ENCODE measurements around the gene NAALADL2.

The NAALADL2 gene
- 0 to 0.11 (median 0.03) reads per million in 9 experiments for total RNA-seq

- H3K27ac Mint-ChIP-seq: no peak within 1 kb of the TSS
- DNase-seq (no peak), ATAC-seq (replicated peaks) (no peak)
- H3K4me1 Mint-ChIP-seq (ENCODE audit: low read depth in 2 of 2): no peaks in the 10 kb centered on the region
- no peaks in the 10 kb centered on the region for H3K36me3 Mint-ChIP-seq (ENCODE audit: insufficient read depth)
- H3K27me3 Mint-ChIP-seq: no peaks in the 10 kb centered on the region
- H3K9me3 Mint-ChIP-seq: peaks cover 0 to 9% of the 10 kb centered on the region in 2 donors
- no peak within 1 kb of the TSS for H3K4me3 Mint-ChIP-seq
These were observed at the start of gene NAALADL2 for GRCh38 chr3:174859114-174859735. Gene NAALADL2 (plus strand): TSS chr3:174859334.

GRCh38 chr3:174810254-174810653 lies 48.9 kb upstream of the NAALADL2 start:
- Mint-ChIP-seq H3K36me3 (ENCODE audit: insufficient read depth) (peaks cover 2% of the 10 kb centered on the region), H3K9me3 (peaks cover 6 to 14% of the 10 kb centered on the region in 2 donors), H3K4me3 (no peak overlapping the region), H3K27ac (no peak overlapping the region), H3K27me3 (no peaks in the 10 kb centered on the region), H3K4me1 (ENCODE audit: low read depth in 2 of 2) (no peaks in the 10 kb centered on the region)
- ATAC-seq (replicated peaks) (no peak), DNase-seq (no peak)

GRCh38 chr3:174812172-174812862 lies 46.8 kb upstream of the NAALADL2 start:
- no peak for DNase-seq
- no peak overlapping the region for H3K4me3 Mint-ChIP-seq
- no peaks in the 10 kb centered on the region for H3K4me1 Mint-ChIP-seq (ENCODE audit: low read depth in 2 of 2)
- H3K27me3 Mint-ChIP-seq: no peaks in the 10 kb centered on the region
- no peak overlapping the region for H3K27ac Mint-ChIP-seq
- H3K9me3 Mint-ChIP-seq: peaks cover 9 to 14% of the 10 kb centered on the region in 2 donors
- ATAC-seq (replicated peaks): no peak
- peaks cover 2% of the 10 kb centered on the region for H3K36me3 Mint-ChIP-seq (ENCODE audit: insufficient read depth)

- Mint-ChIP-seq H3K4me1 (ENCODE audit: low read depth in 2 of 2) (no peaks in the 10 kb centered on the region), H3K36me3 (ENCODE audit: insufficient read depth) (no peaks in the 10 kb centered on the region), H3K27me3 (no peaks in the 10 kb centered on the region), H3K27ac (no peak overlapping the region), H3K9me3 (peaks cover 2 to 6% of the 10 kb centered on the region in 2 donors), H3K4me3 (no peak overlapping the region)
- no peak for ATAC-seq (replicated peaks)
- DNase-seq: no peak
These were observed 43.4 kb upstream of the NAALADL2 start for GRCh38 chr3:174815750-174816149.

GRCh38 chr3:174820885-174821284 lies 38.2 kb upstream of the NAALADL2 start:
- H3K27ac Mint-ChIP-seq: no peak overlapping the region
- H3K9me3 Mint-ChIP-seq: peaks cover 6 to 8% of the 10 kb centered on the region in 2 donors
- no peak for DNase-seq
- H3K4me1 Mint-ChIP-seq (ENCODE audit: low read depth in 2 of 2): no peaks in the 10 kb centered on the region
- ATAC-seq (replicated peaks): no peak
- H3K4me3 Mint-ChIP-seq: no peak overlapping the region
- H3K27me3 Mint-ChIP-seq: no peaks in the 10 kb centered on the region
- no peaks in the 10 kb centered on the region for H3K36me3 Mint-ChIP-seq (ENCODE audit: insufficient read depth)

GRCh38 chr3:174821477-174821876 lies 37.7 kb upstream of the NAALADL2 start:
- Mint-ChIP-seq H3K9me3 (peaks cover 6 to 8% of the 10 kb centered on the region in 2 donors), H3K27ac (no peak overlapping the region), H3K27me3 (no peaks in the 10 kb centered on the region), H3K4me3 (no peak overlapping the region), H3K36me3 (ENCODE audit: insufficient read depth) (no peaks in the 10 kb centered on the region), H3K4me1 (ENCODE audit: low read depth in 2 of 2) (no peaks in the 10 kb centered on the region)
- ATAC-seq (replicated peaks) (no peak), DNase-seq (no peak)

GRCh38 chr3:174822320-174822719 lies 36.8 kb upstream of the NAALADL2 start:
- DNase-seq: no peak
- ATAC-seq (replicated peaks): no peak
- H3K36me3 Mint-ChIP-seq (ENCODE audit: insufficient read depth): no peaks in the 10 kb centered on the region
- no peak overlapping the region for H3K27ac Mint-ChIP-seq
- H3K27me3 Mint-ChIP-seq: no peaks in the 10 kb centered on the region
- no peaks in the 10 kb centered on the region for H3K4me1 Mint-ChIP-seq (ENCODE audit: low read depth in 2 of 2)
- H3K9me3 Mint-ChIP-seq: peaks cover 6 to 8% of the 10 kb centered on the region in 2 donors
- no peak overlapping the region for H3K4me3 Mint-ChIP-seq

GRCh38 chr3:174826069-174826468 lies 33.1 kb upstream of the NAALADL2 start:
- H3K9me3 Mint-ChIP-seq: peaks cover 10 to 15% of the 10 kb centered on the region in 2 donors
- H3K36me3 Mint-ChIP-seq (ENCODE audit: insufficient read depth): no peaks in the 10 kb centered on the region
- DNase-seq (no peak), ATAC-seq (replicated peaks) (no peak)
- no peaks in the 10 kb centered on the region for H3K4me1 Mint-ChIP-seq (ENCODE audit: low read depth in 2 of 2)
- no peak overlapping the region for H3K4me3 Mint-ChIP-seq
- H3K27me3 Mint-ChIP-seq: no peaks in the 10 kb centered on the region
- no peak overlapping the region for H3K27ac Mint-ChIP-seq

- Mint-ChIP-seq H3K36me3 (ENCODE audit: insufficient read depth) (no peaks in the 10 kb centered on the region), H3K4me1 (ENCODE audit: low read depth in 2 of 2) (no peaks in the 10 kb centered on the region), H3K27ac (no peak overlapping the region), H3K4me3 (no peak overlapping the region), H3K9me3 (peaks cover 7% of the 10 kb centered on the region in 2 donors), H3K27me3 (no peaks in the 10 kb centered on the region)
- DNase-seq: no peak
- no peak for ATAC-seq (replicated peaks)
These were observed 14.4 kb upstream of the NAALADL2 start for GRCh38 chr3:174844746-174845145.

- Mint-ChIP-seq H3K36me3 (ENCODE audit: insufficient read depth) (no peaks in the 10 kb centered on the region), H3K9me3 (peaks cover 7 to 10% of the 10 kb centered on the region in 2 donors), H3K27me3 (no peaks in the 10 kb centered on the region), H3K27ac (no peak overlapping the region), H3K4me3 (no peak overlapping the region), H3K4me1 (ENCODE audit: low read depth in 2 of 2) (no peaks in the 10 kb centered on the region)
- ATAC-seq (replicated peaks) (no peak), DNase-seq (no peak)
These were observed 13.1 kb upstream of the NAALADL2 start for GRCh38 chr3:174846055-174846454.

GRCh38 chr3:174854987-174855386 lies 4.1 kb upstream of the NAALADL2 start:
- Mint-ChIP-seq H3K27ac (no peak overlapping the region), H3K4me3 (no peak overlapping the region), H3K4me1 (ENCODE audit: low read depth in 2 of 2) (no peaks in the 10 kb centered on the region), H3K36me3 (ENCODE audit: insufficient read depth) (no peaks in the 10 kb centered on the region), H3K27me3 (no peaks in the 10 kb centered on the region), H3K9me3 (peaks cover 0 to 11% of the 10 kb centered on the region in 2 donors)
- ATAC-seq (replicated peaks): no peak
- no peak for DNase-seq

- H3K4me1 Mint-ChIP-seq (ENCODE audit: low read depth in 2 of 2): no peaks in the 10 kb centered on the region
- H3K4me3 Mint-ChIP-seq: no peak overlapping the region
- no peaks in the 10 kb centered on the region for H3K36me3 Mint-ChIP-seq (ENCODE audit: insufficient read depth)
- H3K27ac Mint-ChIP-seq: no peak overlapping the region
- DNase-seq (no peak), ATAC-seq (replicated peaks) (no peak)
- H3K9me3 Mint-ChIP-seq: peaks cover 0 to 8% of the 10 kb centered on the region in 2 donors
- no peaks in the 10 kb centered on the region for H3K27me3 Mint-ChIP-seq
These were observed 1.8 kb upstream of the NAALADL2 start for GRCh38 chr3:174857301-174857700.

GRCh38 chr3:174858353-174858752 lies 781 bp upstream of the NAALADL2 start:
- ATAC-seq (replicated peaks) (no peak), DNase-seq (no peak)
- peaks cover 0 to 9% of the 10 kb centered on the region in 2 donors for H3K9me3 Mint-ChIP-seq
- no peaks in the 10 kb centered on the region for H3K36me3 Mint-ChIP-seq (ENCODE audit: insufficient read depth)
- no peak overlapping the region for H3K4me3 Mint-ChIP-seq
- H3K4me1 Mint-ChIP-seq (ENCODE audit: low read depth in 2 of 2): no peaks in the 10 kb centered on the region
- H3K27ac Mint-ChIP-seq: no peak overlapping the region
- no peaks in the 10 kb centered on the region for H3K27me3 Mint-ChIP-seq

GRCh38 chr3:174859756-174860155 lies 622 bp downstream of the NAALADL2 start:
- Mint-ChIP-seq H3K36me3 (ENCODE audit: insufficient read depth) (no peaks in the 10 kb centered on the region), H3K4me1 (ENCODE audit: low read depth in 2 of 2) (no peaks in the 10 kb centered on the region), H3K27ac (no peak overlapping the region), H3K9me3 (peaks cover 0 to 9% of the 10 kb centered on the region in 2 donors), H3K4me3 (no peak overlapping the region), H3K27me3 (no peaks in the 10 kb centered on the region)
- DNase-seq: no peak
- no peak for ATAC-seq (replicated peaks)
